H9 (cell line): ENCODE results near the gene RAB35. TPM values are rescaled to one million over a fixed set of nuclear protein-coding genes. Genes with fewer than 3 reads are reported as not detected.

Source experiments
- DNase-seq: peaks from one replicate; pipeline ENCODE4 v3.0.0-alpha.2; 2017
- H2AFZ ChIP-seq: one replicate; pipeline ENCODE4 v1.6.1; 2013; ENCODE audit warnings: mild to moderate bottlenecking, low read length, control low read depth, moderate library complexity
- H2AK5ac ChIP-seq: 2 replicates; pipeline ENCODE4 v1.6.1; 2013; ENCODE audit warnings: low read length, control low read depth, mixed read lengths; ENCODE audit not compliant: insufficient read length
- H2BK120ac ChIP-seq: one replicate; pipeline ENCODE4 v1.6.1; 2013; ENCODE audit warnings: low read depth, mild to moderate bottlenecking, low read length, control low read depth, inconsistent platforms; ENCODE audit not compliant: poor library complexity, severe bottlenecking
- H2BK12ac ChIP-seq: 2 replicates; pipeline ENCODE4 v1.6.1; 2013; ENCODE audit warnings: low read length, control low read depth, mixed read lengths, low read depth; ENCODE audit not compliant: insufficient read length
- H2BK15ac ChIP-seq: 2 replicates; pipeline ENCODE4 v1.6.1; 2013; ENCODE audit warnings: low read depth, low read length, control low read depth
- H2BK20ac ChIP-seq: one replicate; pipeline ENCODE4 v1.6.1; 2013; ENCODE audit warnings: low read depth, mild to moderate bottlenecking, low read length, control low read depth, inconsistent platforms; ENCODE audit not compliant: poor library complexity, severe bottlenecking
- H2BK5ac ChIP-seq: 2 replicates; pipeline ENCODE4 v1.6.1; 2013; ENCODE audit warnings: low read length, control low read depth, mixed read lengths; ENCODE audit not compliant: insufficient read length
- H3K14ac ChIP-seq: 2 replicates; pipeline ENCODE4 v1.6.1; 2013; ENCODE audit warnings: low read length, control low read depth; ENCODE audit not compliant: insufficient read depth
- H3K18ac ChIP-seq: 2 replicates; pipeline ENCODE4 v1.6.1; 2013; ENCODE audit warnings: low read depth, mild to moderate bottlenecking, mixed read lengths, low read length, control low read depth; ENCODE audit not compliant: insufficient read length
- H3K23ac ChIP-seq: 2 replicates; pipeline ENCODE4 v1.6.1; 2013; ENCODE audit warnings: low read length, control low read depth, mixed read lengths, low read depth; ENCODE audit not compliant: insufficient read length
- H3K23me2 ChIP-seq: 2 replicates; pipeline ENCODE4 v1.6.1; 2013; ENCODE audit warnings: low read depth, mild to moderate bottlenecking, mixed read lengths, low read length, control low read depth; ENCODE audit not compliant: insufficient read length, poor library complexity, severe bottlenecking
- H3K27ac ChIP-seq: 2 replicates; pipeline ENCODE4 v1.5.1; 2013; ENCODE audit warnings: low read length, control low read depth, mixed read lengths, low read depth; ENCODE audit not compliant: insufficient read length
- H3K27me3 ChIP-seq: 2 replicates; pipeline ENCODE4 v1.6.1; 2013; ENCODE audit warnings: low read length, control low read depth, inconsistent platforms; ENCODE audit not compliant: insufficient read depth
- H3K4ac ChIP-seq: 2 replicates; pipeline ENCODE4 v1.6.1; 2013; ENCODE audit warnings: low read depth, mild to moderate bottlenecking, control low read depth, inconsistent platforms, low read length, moderate library complexity
- H3K4me1 ChIP-seq: 2 replicates; pipeline ENCODE4 v1.6.1; 2013; ENCODE audit warnings: low read length, control low read depth, inconsistent platforms; ENCODE audit not compliant: insufficient read depth
- H3K4me2 ChIP-seq: 2 replicates; pipeline ENCODE4 v1.6.1; 2013; ENCODE audit warnings: low read length, control low read depth, mixed read lengths; ENCODE audit not compliant: insufficient read length, insufficient read depth
- H3K56ac ChIP-seq: 2 replicates; pipeline ENCODE4 v1.6.1; 2013; ENCODE audit warnings: low read depth, mild to moderate bottlenecking, mixed read lengths, low read length, control low read depth; ENCODE audit not compliant: insufficient read length
- H3K79me1 ChIP-seq: 2 replicates; pipeline ENCODE4 v1.6.1; 2013; ENCODE audit warnings: low read depth, mild to moderate bottlenecking, moderate library complexity, low read length, control low read depth, inconsistent platforms; ENCODE audit not compliant: insufficient read depth, poor library complexity, severe bottlenecking
- H3K79me2 ChIP-seq: 2 replicates; pipeline ENCODE4 v1.6.1; 2013; ENCODE audit warnings: low read length, control low read depth, inconsistent platforms; ENCODE audit not compliant: insufficient read depth
- H3K9ac ChIP-seq: 2 replicates; pipeline ENCODE4 v1.6.1; 2013; ENCODE audit warnings: low read length, control low read depth, mixed read lengths; ENCODE audit not compliant: insufficient read length; ENCODE audit errors: extremely low read depth
- H3K9me3 ChIP-seq: one replicate; pipeline ENCODE4 v1.6.1; 2013; ENCODE audit warnings: low read depth, low read length, inconsistent platforms; ENCODE audit not compliant: control insufficient read depth
- H3T11ph ChIP-seq: one replicate; pipeline ENCODE4 v1.6.1; 2013; ENCODE audit warnings: mild to moderate bottlenecking, low read length, control low read depth, inconsistent platforms
- H4K20me1 ChIP-seq: one replicate; pipeline ENCODE4 v1.6.1; 2013; ENCODE audit not compliant: control insufficient read depth, insufficient read length, insufficient read depth
- H4K5ac ChIP-seq: 2 replicates; pipeline ENCODE4 v1.6.1; 2013; ENCODE audit warnings: low read depth, mild to moderate bottlenecking, mixed read lengths, low read length, control low read depth; ENCODE audit not compliant: insufficient read length
- H4K8ac ChIP-seq: replicated peaks from 2 replicates; pipeline ENCODE4 v1.6.1; 2013; ENCODE audit warnings: low read length, control low read depth, mixed read lengths, low read depth; ENCODE audit not compliant: insufficient read length
- H4K91ac ChIP-seq: 2 replicates; pipeline ENCODE4 v1.6.1; 2013; ENCODE audit warnings: low read depth, mild to moderate bottlenecking, moderate library complexity, mixed read lengths, low read length, control low read depth; ENCODE audit not compliant: insufficient read length
- H3K27ac Mint-ChIP-seq, 3 experiments: 2 replicates in 2 of 3; 3 replicates in 1 of 3; pipeline ENCODE4 v1.8.0; 2020 to 2021; ENCODE audit warnings: mixed read lengths in 3 of 3, mild to moderate bottlenecking in 1 of 3, moderate library complexity in 1 of 3
- H3K27me3 Mint-ChIP-seq: 2 replicates; pipeline ENCODE4 v1.8.0; 2021; ENCODE audit warnings: low read depth, mild to moderate bottlenecking, moderate library complexity, mixed read lengths
- H3K36me3 Mint-ChIP-seq, 3 experiments: 2 replicates in 2 of 3; 3 replicates in 1 of 3; pipeline ENCODE4 v1.8.0; 2020 to 2021; ENCODE audit warnings: low read depth in 3 of 3, mixed read lengths in 3 of 3; ENCODE audit not compliant: insufficient read depth in 1 of 3
- H3K4me1 Mint-ChIP-seq, 2 experiments: 2 replicates each; pipeline ENCODE4 v1.8.0; 2020; ENCODE audit warnings: mixed read lengths in 2 of 2
- H3K4me3 Mint-ChIP-seq, 2 experiments: 2 replicates in 1 of 2; 3 replicates in 1 of 2; pipeline ENCODE4 v1.8.0; 2020 to 2021; ENCODE audit warnings: mild to moderate bottlenecking in 2 of 2, mixed read lengths in 2 of 2, moderate library complexity in 1 of 2
- H3K9me3 Mint-ChIP-seq, 2 experiments: 2 replicates in 1 of 2; 3 replicates in 1 of 2; pipeline ENCODE4 v1.8.0; 2020; ENCODE audit warnings: mild to moderate bottlenecking in 2 of 2, mixed read lengths in 2 of 2, moderate library complexity in 1 of 2
- WGBS: extraction: QIAGEN DNeasy Blood & Tissue Kit; methylation state at CpG from one replicate; pipeline ENCODE4 v1.1.7; 2013; ENCODE audit warnings: missing lambda C conversion rate, low lambda C conversion rate, mixed read lengths; ENCODE audit not compliant: insufficient read length; ENCODE audit errors: extremely low coverage; 5-methylcytosine and 5-hydroxymethylcytosine counted together
- total RNA-seq: library from RNA; stranded (reverse); gene quantifications from 2 replicates; pipeline ENCODE4 v1.2.1, GENCODE V29; 2021
- TF ChIP-seq, protein P1 (sequence below): fragments of 200-600 bp; sonication (generic); conservative IDR thresholded peaks from 3 replicates; pipeline ENCODE4 v1.8.0; 2021; ENCODE audit warnings: antibody characterized with exemption, mild to moderate bottlenecking

Gene RAB35
- total RNA-seq, 1 experiment from 2014 or later = 60.0 TPM

DNA sequence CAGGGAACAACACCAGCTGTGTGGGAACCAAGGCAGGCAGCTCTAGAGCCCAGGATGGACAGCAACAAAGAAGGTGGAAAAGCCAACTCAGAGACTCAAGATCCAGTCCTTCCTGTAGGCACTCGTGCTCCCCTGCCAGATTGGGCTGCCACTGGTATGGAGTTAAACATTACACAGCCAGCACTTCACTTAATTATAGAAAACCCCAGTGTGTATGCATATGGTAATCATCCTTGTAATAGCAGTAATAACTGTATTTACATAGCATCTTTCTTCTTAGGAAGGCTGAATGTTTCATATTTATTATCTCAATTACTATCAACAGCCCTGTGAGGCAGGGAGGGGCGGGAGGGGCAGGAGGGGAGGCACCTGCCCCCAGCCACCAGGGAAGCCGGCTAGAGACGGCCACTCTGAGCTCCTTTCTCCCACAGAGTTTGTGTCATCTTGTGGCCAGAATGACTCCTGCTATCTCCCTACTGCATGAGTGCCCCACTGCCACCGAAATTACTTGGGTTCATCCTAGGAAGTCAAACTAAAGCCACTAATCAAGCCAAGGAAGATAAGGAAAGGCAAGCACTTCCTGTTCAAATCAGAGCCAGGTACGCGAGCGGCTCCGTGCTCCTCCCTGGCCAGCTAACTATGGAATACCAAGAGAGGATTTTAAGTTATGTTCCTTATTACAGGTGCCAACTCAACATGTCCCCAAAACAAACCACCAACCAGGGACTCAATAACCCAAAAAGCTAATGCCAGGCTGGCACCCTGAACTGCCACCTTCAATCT, 15.7 kb upstream of the RAB35 start:
- Histone ChIP-seq H4K91ac (no peak overlapping the region), H3K56ac (no peak overlapping the region), H2BK12ac (no peak overlapping the region), H2AFZ (no peak overlapping the region), H3K79me2 (no peaks in the 10 kb centered on the region), H3K14ac (no peak overlapping the region), H3K27me3 (no peaks in the 10 kb centered on the region), H3K4me2 (no peak overlapping the region), H3K27ac (no peak overlapping the region), H2BK120ac (no peak overlapping the region), H3K4me1 (no peaks in the 10 kb centered on the region; the same call in 1 of the 2 replicates), H2BK20ac (no peak overlapping the region), H3K79me1 (no peaks in the 10 kb centered on the region), H2BK15ac (no peak overlapping the region), H3K4ac (no peak overlapping the region), H3K23me2 (no peaks in the 10 kb centered on the region), H4K8ac (no peak overlapping the region), H3K18ac (no peak overlapping the region), H4K5ac (no peak overlapping the region), H2AK5ac (no peak overlapping the region), H3K23ac (no peak overlapping the region), H2BK5ac (no peak overlapping the region), H3K9ac (no peak overlapping the region), H4K20me1 (no peaks in the 10 kb centered on the region), H3T11ph (no peak overlapping the region), H3K9me3 (no peaks in the 10 kb centered on the region)
- no peaks in the 10 kb centered on the region for H3K27me3 Mint-ChIP-seq
- no peaks in the 10 kb centered on the region for H3K9me3 Mint-ChIP-seq
- WGBS = no CpG with 5 or more reads among the region's 9 CpGs
- H3K36me3 Mint-ChIP-seq = peaks cover 60 to 98% (median 94%) of the 10 kb centered on the region in 3 experiments; a peak in 6 of 7 replicates
- no peak overlapping the region for H3K4me3 Mint-ChIP-seq
- TF ChIP-seq, protein P1, sequence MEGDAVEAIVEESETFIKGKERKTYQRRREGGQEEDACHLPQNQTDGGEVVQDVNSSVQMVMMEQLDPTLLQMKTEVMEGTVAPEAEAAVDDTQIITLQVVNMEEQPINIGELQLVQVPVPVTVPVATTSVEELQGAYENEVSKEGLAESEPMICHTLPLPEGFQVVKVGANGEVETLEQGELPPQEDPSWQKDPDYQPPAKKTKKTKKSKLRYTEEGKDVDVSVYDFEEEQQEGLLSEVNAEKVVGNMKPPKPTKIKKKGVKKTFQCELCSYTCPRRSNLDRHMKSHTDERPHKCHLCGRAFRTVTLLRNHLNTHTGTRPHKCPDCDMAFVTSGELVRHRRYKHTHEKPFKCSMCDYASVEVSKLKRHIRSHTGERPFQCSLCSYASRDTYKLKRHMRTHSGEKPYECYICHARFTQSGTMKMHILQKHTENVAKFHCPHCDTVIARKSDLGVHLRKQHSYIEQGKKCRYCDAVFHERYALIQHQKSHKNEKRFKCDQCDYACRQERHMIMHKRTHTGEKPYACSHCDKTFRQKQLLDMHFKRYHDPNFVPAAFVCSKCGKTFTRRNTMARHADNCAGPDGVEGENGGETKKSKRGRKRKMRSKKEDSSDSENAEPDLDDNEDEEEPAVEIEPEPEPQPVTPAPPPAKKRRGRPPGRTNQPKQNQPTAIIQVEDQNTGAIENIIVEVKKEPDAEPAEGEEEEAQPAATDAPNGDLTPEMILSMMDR = no peak
- no peak for DNase-seq
- peaks cover under 1 to 6% of the 10 kb centered on the region in 2 experiments for H3K4me1 Mint-ChIP-seq
- H3K27ac Mint-ChIP-seq = no peak overlapping the region; a peak in 1 of 7 replicates
